GM15510 (cell line): ENCODE measurements around the gene NUP188.

ENCODE experiments used
- POLR2A ChIP-seq: IDR thresholded peaks from 3 replicates; pipeline ENCODE4 v1.6.1; 2011; ENCODE audit warnings: borderline replicate concordance; ENCODE audit not compliant: insufficient read length; ENCODE audit errors: extremely low read depth

The NUP188 gene

DNA sequence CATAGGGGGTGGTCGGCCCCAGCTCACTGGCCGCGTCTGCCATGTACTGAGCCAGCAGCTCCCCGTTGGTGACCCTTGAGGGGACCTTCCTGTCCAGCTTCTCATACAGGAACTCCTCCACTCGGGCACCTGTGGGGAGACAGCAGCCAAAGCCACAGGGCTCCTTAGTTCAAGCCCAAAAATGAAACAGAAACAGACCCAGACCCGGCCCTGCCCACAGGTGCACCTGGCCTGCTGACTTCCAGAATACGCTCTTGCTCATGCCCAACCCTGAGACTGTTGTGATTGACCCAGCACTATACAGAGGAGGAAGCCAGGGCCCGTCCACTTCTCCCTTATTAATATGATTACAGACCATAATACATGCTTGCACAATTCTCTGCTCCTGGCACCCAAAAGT lies 73.6 kb downstream of the NUP188 start:
- no peak for TF ChIP-seq POLR2A

DNA sequence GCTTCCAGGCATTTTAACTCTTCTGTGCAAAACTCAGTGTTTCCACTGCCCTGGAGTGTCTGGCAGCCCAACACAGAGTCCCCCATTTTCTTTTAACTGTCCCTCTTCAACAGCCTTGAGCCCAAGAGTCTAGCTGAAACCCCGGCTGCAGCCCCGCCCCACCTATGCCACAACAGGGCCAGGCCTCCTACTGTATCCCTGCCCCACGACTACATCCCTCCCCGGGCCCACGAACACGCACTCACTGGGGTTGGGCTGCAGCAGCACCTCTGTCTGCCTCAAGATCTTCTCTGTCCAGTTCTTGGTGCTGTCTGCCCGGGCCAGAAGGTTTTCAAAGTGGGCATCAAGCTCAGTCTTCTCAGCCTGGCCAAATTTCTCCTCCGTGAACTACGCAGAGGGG lies 74.5 kb downstream of the NUP188 start:
- no peak for TF ChIP-seq POLR2A

DNA sequence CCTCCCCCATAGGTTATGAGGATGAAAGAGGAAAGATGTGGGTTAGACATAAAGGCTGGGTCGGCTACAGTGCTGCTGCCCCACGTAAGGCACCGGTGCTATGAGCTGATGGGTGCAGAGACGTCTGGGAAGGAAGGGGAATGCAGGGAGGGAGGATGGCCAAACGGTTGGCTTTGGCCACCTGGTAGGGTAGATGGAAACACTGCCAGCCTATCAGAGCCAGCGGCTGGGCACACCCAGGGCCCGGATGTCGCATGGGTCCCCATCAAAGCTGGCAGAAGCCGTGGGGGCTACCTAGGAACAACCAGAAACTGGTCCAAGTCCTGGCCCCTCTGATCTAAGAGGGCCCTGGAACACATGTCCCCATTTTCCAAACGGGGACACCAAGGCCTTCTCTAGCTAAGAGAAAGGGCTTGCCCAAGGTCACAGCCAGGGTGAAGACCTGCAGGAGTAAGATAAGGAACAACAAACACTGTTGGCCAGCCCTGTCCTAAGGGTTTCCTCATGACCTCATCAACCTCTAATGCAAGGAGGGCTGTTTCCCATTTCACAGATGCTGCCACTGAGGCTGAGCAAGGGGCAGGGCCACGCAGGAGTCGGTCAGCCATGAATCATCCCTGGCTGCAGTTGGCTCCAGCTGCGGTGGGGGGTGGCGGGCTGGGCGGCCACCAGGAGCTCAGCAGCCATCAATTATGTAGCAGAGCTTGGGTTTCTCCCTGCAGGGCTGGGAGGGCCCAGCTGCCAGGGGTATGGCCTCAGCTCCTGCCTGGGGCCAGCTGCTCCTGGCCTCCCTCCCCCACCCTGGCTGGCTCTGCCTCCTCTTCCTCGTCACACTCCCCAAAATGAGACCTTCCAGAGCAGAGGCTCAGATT lies 75.8 kb downstream of the NUP188 start:
- TF ChIP-seq POLR2A: no peak

DNA sequence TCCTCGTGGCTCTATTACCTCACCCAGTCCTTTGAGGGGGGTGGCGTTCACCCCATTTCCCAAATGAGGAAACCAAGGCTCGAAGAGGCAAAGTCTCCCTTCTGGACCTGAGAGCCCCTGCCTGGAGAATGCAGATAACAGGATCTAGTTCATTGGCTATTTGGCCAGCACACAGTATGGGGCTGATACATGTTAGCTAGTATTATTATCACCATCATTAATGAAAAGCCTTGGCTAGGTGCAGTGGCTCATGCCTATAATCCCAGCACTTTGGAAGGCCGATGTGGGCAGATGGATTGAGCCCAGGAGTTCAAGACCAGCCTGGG lies 76.4 kb downstream of the NUP188 start:
- no peak for TF ChIP-seq POLR2A

DNA sequence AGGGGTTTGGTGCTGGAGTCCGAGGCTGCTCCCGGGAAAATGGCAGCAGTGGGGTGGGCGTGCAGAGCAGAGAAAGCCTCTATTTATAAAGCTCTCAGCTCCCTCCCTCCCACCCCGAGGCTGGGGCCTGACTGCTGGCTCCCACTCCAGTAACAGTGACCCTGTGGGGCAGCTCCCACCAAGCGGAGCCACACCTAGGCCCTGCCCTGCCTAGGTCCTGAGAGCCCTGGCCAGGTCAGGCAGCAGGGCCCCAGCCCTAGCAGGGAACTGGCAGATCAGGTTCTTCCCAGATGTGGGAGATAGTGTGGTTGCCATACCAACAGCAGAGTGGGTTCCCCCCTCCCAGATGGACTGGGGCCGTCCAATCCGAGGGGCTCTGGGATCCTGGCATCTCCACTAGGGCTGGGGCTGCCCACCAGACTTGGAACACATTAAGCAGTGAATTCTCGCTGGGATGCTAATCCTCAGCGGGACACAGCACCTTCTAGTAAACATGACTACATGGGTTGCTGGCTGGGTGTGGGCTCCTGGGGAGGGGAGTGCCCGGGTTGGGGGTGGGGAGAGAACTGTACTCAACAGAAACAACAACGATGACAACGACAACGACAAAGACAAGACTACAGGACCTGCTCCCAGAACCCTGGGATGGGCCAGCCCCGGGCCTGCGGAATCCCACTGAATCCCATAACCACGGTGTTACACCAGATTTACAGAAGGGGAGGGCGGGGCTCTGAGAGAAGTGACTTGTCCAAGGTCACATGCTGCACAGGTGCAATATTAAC lies 79.1 kb downstream of the NUP188 start:
- no peak for TF ChIP-seq POLR2A

DNA sequence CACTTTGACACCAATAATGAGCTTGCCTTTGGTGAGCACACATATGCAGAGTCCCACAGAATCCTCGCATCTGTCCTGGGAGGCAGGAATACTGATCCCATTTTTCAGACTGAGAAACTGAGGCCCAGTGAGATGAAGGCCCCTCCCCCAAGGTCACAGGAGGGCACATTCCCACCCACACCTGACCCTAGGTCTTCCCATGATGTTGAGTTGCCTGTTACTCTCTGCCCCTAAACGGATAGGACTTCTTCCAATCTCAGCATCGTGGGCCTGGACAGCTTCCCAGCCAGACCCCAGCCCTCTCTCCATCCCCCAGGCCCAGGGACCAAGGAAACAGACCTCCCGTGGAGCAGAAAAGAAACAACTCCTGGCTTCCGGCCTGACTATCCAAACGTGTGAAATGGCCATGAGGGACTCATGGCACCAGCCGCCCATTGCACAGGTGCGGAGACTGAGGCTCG lies 79.8 kb downstream of the NUP188 start:
- TF ChIP-seq POLR2A: no peak

DNA sequence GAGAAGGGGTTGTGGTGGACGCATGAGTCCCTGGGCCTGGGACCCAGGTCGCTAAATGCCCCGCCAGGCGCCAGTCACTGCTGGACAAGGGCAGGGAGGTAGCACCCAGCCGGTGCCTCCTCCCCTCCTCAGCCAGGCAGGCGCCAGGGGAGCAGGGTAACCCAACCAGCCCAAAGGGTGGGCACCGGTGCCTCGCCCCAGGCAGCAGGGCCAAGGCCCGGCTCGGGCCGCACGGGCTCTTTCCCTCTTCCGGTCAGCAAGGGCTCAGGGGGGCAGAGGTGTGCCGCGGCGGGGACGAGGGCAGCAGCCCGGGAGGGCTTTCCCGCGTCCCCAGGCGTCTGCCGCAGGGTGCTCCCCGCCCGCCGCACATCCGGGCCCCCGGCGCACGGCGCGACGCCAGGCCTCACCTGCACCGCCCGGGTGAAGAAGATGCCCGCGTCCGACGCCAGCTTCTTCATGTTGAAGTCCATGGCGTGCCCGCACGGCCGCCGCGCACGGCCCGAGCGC lies 80.2 kb downstream of the NUP188 start:
- no peak for TF ChIP-seq POLR2A

DNA sequence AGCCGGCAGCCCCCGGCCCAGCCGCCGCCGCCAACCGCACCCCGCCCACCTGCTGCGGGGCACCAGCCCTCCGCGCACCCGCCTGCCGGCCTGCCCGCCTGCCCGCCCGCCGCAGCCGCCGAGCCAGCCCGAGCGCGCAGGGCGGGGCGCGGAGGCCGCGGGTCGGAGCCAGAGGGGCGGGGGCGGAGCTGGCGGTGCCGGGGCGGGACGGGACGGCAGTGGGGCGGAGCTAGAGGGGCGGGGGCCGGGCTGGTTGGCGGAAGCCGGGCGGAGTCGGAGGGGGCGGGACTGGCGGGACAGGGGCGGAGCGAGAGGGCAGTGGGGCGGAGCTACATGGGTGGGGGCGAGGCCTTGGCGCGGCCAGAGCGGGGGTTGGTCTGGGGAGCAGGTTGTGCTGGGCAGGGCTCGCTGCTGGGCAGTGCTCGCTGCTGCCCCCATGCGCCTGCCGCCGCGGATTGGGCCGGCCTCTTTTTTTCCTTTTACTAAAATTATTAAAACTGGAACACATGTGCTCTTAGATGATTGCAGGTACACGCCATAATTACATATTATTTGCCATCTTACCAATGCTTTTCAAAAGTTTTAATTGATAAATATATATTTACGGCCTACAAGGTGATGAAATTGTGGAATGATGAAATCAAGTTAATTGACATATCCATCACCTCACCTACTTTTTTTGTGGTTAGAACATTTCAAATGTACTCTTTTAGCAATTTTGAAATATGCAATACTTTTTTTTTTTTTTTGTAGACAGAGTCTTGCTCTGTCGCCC lies 80.9 kb downstream of the NUP188 start, which contains the start of gene SH3GLB2:
TSS of gene SH3GLB2 (minus strand) at position 140 of the 775 bp plus-strand sequence. CDS start 177 bp downstream, outside the sequence.
- TF ChIP-seq POLR2A: peak; percentile 44

DNA sequence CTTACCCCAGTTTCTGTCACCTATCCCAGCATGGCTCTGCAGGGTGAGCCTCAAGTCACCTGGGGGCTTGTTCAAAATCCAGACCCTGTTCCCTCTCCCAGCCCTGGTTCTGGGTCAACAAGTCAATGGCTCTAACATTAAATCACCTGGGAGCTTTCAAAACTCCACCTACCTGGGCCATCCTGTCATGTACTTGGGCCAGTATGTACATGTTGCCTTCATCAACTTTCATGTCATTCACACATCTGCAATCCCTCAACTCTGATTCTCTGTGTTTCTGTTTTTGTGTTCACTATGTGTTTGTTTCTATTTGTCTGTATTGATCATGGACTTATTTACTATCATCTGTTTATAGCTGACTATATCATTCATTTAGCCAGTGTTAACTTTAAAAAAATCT lies 82.7 kb downstream of the NUP188 start:
- TF ChIP-seq POLR2A: no peak

DNA sequence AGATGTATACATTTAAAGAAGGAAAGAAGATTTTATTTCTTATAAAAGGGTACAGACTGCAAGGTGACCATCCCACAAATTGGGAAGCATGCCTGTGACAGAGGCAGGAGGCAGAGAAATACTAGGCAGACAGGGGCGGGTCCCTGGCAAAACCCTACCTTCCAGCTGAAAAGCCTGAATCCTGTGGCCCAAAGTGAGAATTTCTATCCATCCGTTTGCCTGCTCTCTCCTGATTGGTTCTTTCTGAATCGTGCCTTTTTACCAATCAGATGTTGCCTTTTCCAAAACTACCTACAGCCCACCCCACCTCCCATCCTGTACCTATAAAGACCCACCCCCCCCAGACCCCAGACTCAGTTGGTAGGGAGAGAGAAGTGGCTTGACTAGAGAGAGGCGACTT lies 84.0 kb downstream of the NUP188 start:
- TF ChIP-seq POLR2A: no peak

DNA sequence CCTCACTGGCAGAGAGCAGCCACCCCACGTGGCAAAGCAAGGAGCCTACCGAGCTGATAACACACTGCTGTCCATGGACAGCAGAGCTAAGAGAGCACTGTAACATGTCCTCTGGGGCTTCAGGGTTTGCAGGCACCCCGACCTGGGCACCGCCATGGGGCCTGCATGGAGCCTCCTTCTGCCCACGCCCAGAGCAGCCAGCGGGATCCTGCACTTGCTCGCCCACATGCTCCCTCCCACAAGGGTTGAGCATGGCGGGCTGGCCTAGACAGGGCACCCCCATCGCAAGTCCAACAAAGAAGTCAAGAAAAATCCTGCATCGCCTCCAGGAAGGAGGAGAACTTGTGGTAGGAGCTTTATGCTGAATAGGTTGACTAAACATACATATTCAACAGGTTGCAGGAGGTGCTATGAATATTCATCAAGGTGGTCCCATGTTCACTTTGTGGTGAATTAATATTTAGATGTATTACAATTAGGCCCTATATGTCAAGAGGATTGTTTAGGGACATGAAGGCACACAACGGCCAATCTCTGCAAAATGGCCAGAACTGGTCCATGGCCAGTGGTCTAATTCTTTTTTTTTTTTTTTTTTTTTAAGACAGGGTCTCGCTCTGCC lies 85.2 kb downstream of the NUP188 start:
- no peak for TF ChIP-seq POLR2A

DNA sequence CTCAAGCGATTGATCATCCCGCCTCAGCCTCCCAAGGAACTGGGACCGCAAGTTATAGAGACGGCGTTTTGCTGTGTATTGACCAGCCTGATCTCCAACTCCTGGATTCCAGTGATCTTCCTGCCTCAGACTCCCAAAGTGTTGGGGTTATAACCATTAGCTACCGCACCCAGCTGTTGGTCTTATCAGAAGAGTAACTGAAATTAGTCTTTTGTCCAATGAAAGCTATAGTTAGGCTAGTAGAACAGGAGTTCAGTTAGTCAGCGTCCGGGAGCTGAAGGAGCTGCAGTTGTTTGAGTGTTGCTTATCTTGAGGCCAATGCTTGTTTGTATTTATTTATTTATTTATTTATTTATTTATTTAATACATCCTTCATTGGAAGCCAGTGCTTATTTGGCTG lies 85.7 kb downstream of the NUP188 start:
- TF ChIP-seq POLR2A: no peak

DNA sequence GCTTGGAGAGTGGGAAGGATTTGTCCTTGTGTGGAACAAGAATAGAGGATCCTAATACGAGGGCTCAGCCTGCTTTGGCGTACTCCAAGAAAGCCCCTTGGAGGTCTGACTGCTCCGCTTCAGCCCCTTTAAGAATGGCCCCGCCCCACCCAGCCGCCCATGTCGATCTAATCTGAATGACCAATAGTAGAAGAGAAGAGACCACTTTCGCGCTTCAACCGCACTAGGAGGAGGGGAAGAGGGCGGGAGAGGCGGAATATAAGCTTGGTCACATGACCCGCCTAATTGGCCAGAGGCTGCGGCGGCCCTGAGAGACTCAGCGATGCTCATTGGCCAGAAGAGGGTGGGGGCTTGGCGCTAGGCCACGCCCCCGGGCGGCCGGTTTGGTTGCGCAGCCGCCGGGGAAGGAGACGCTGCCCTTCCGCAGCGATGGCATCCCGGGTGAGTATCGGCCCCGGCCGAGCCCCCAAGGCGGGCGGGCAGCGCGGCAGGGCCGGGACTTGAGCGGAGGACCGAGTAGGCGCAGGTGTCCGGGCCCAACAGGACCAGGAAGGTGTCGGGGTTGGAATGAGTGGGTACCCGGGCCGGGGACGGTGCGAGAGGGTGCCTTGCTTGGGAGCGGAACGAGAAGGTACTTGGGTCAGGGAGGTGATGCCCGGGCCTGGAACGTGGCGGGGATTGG lies 88.9 kb downstream of the NUP188 start, which contains the start of gene MIGA2:
TSS of gene MIGA2 (plus strand) at position 386 of the 682 bp plus-strand sequence. CDS start 3,969 bp downstream, outside the sequence.
- peak; percentile 90 for TF ChIP-seq POLR2A

DNA sequence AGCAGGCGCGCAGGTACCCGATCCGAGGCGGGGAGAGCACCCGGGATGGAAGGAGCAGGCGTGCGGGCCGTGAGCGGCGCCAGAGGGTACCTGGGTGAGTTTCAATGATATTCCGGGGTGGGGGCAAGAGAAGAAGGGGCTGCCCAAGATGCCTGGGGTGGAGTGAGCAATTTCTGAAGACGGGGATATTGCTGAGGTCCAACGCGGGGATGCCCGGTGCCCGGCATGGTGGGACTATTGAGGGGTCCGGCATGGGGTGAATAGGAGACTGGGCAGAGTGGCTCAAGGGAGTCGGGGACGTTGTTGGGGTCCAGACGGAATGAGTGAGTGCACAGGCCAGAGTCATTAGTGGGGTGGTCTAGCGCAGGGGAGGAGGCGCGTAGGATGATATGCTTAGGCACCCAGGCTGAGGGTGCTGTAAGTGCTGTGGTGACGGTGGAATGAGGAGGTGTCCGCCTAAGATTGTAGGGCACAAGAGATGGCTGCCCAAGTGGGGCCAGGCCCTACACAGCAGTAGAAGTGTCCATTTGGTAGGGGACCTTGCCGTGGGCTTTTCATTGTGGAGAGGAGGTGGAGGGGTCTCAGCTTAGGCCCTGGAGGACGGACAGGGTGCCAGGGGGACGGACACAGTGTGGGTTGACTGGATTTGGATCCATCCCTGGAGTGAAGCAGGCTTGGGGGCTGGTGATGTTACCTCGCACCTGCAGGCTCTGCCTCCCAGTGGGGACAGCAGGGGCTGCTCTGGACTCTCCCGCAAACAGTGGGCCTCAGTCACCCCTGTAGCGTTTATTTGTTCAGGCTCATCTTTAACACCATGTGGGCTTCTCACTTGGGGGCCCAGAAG lies 89.6 kb downstream of the NUP188 start:
- no peak for TF ChIP-seq POLR2A

DNA sequence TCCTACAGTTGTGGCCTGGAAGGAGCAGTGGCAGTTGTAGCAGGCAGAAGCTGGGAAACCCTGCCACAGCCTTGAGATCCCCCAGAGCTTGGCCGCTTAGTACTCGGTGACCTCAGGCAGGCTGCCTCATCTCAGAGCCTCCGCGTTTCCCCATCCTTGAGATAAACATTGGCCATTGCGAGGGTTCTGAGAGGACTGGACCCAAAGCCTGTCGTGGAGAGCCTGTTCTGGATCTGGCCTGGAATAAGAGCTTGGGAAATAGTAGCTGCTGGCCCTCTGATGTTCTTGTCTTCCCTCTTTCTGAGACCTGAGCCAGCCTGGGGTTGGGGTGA lies 90.2 kb downstream of the NUP188 start:
- TF ChIP-seq POLR2A: no peak
